G401.6 (cell line): Measurements from ENCODE around the gene ADAMTS7.
"Not testable (repeated sequence)": the region's sequence is repeated elsewhere in the genome, so short reads cannot be mapped to it uniquely, and the experiment has no call there.

Source experiments
- FAIRE-seq: peaks from 2 replicates; lab custom pipeline; 2012; peaks lifted over from hg19 to GRCh38; lab: Jason Lieb, UNC

The ADAMTS7 gene

DNA sequence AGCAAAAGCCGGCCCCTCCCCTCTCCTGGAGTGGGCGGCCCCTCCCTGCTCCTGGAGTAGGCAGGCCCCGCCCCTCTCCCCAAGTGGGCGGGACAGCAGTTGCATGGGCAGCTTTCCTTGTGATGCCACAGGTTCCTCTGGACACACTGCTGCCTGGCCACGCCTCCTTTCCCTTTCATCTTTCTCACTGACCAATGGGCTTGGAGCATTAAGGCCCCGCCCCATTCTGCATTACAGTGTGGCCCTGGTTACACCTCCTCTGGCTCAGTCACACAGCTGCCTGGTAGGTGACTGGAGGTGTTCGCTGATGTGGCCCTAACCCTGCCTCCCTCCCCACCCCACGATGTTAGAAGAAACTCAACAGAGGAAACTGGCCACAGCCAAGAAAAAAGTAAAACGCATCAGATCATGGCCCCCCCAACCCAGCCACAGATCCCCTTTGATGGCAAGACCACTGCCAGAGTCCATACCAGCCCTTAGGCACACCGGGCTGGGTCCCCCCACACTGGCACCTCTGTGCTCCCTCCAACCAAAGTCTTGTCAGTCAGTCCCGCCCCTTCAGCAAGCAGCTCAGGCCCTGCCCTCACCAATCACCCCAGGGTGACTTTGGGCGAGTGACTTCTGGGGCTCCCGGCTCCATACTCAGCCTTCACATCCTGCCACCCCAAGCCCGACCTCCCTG lies 84.3 kb downstream of the ADAMTS7 start:
- FAIRE-seq: no peak

DNA sequence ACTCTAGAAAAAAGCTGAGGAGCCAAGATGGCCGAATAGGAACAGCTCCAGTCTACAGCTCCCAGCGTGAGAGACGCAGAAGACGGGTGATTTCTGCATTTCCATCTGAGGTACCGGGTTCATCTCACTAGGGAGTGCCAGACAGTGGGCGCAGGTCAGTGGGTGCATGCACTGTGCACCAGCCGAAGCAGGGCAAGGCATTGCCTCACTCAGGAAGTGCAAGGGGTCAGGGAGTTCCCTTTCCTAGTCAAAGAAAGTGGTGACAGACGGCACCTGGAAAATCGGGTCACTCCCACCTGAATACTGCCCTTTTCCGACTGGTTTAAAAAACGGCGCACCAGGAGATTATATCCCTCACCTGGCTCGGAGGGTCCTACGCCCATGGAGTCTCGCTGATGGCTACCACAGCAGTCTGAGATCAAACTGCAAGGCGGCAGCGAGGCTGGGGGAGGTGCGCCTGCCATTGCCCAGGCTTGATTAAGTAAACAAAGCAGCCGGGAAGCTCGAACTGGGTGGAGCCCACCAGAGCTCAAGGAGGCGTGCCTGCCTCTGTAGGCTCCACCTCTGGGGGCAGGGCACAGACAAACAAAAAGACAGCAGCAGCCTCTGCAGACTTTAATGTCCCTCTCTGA lies 91.3 kb downstream of the ADAMTS7 start:
- FAIRE-seq: not testable (repeated sequence)

DNA sequence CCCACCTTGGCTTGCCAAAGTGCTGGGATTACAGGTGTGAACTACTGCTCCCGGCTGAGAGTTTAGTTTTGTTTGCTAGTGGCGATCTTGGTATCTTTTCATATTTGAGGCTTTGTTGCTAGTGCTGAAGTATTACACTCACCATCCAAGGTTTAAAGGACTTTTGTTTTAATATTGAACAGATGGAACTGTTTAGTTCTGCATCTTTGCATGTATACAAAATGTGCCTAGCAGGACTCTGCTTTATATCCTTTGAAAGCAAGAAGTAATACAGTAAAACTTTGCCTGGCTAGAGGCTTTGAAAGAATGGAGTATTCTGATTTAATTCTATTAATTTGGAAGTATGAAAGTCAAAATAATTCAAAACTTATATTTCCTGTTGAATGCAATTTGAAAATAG lies 92.4 kb downstream of the ADAMTS7 start:
- FAIRE-seq: no peak

DNA sequence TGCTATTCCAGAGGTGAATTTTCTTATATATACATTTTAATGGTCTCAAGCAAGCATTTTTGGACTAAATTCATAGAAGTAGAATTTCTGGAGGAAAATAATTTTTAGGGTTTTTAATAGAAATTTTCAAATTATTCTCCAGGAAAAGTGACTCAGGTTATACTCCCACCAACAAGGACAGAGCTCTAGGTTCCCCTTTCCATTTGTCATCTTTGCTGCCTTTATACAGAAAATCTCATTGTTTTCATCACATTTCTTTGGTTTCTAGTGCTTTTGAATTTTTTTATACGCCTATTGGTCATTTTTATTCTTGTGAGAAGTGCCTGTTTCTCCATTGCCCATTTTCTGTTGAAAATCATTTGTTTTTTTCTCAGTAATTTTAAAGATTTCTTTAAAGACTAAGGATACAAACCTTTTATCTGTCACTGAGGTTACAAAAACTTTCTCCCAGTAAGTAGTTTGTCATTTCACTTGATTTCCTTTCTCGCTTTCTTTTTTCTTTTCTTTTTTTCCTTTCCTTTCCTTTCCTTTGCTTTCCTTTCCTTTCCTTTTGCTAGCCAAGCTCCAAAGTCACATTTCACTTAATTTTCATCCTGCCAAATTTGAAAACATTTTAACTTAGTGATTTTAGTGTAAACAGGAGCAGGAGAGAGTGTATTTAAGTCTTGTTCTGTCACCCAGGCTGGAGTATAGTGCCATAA lies 93.2 kb downstream of the ADAMTS7 start:
- FAIRE-seq: no peak

GRCh38 chr15:78716651-78717050 lies 94.6 kb downstream of the ADAMTS7 start:
- no peak for FAIRE-seq

- no peak for FAIRE-seq
Observed at GRCh38 chr15:78715930-78716329, 95.3 kb downstream of the ADAMTS7 start.

GRCh38 chr15:78715434-78715833 lies 95.8 kb downstream of the ADAMTS7 start:
- no peak for FAIRE-seq

- FAIRE-seq: no peak
Observed at GRCh38 chr15:78714890-78715289, 96.4 kb downstream of the ADAMTS7 start.

DNA sequence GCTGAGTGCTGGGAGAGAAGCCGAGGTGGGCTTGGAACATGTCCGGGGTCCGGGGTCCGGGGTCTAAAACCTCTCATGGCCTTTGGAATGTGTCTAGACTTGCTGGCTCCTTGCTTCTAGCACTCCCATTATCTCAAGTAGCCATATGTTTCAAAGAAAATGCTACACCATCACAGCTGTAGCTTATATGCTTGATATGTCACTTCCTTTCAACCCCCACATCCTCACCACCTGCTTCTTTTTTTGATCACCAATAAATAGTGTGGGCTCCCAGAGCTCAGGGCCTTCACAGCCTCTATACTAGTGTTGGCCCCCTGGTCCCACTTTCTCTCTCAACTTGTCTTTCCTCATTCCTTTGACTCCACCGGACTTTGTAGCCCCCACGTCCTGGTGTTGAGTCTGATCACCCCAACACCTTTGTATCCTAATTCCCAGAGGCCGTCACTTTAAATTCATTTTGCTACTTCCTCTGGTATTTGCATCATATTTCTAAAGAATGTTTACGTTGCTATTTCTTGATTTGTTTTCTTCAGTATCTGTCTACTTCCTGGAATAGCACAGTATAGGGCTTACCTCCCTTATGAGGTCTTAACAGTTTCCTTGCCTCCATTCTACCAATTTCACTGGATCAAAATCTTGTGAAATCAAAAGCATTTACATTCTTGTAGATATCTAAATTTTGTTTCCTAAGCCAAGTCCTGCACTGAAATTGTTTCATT lies 98.3 kb downstream of the ADAMTS7 start:
- FAIRE-seq: no peak

DNA sequence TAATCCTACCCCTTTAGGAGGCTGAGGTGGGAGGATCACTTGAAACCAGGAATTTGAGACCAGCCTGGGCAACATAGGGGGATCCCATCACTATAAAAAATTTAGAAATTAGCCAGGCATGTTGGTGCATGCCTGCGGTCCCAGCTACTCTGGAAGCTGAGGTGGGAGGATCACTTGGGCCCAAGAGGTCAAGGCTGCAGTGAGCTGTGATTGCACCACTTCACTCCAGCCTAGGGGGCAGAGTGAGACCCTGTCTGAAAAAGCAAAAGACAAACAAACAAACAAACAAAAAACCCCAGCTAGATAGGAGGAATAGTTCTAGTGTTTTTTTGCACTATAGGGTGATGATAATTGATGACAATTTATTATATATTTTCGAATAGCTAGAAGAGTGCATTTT lies 99.6 kb downstream of the ADAMTS7 start:
- FAIRE-seq: no peak

DNA sequence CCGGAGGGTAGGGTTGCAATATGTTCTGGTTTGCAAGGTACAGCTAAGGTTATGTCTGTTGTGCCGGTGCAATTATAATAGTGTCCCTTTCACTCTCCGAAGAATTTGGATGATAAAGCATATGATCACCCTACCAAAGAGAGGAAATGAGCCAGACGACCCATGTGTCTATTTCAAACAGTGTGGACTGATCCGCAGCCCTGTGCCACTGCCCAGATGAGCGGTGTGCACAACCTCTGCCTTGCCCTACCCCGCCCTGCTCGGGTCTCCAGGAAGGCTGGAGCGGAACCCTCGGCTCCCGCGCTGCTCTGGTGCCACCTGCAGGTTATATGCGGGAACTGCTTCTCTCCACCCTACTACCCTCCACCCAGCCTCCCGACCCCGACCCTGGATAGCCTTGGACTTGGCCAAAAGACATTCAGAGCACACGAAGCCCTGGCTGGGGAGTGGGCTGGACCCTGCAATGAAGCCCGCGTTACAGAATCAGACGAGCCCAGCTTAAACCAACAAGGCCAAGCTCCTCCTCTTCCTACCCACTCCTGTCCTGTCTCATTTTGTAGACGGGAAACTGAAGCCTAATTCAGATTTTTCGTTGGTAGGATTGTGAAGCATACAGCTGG lies 101.9 kb downstream of the ADAMTS7 start:
- no peak for FAIRE-seq
